Measurements from ENCODE around the gene TAT.
A peak's percentile ranks its signal among the peaks of the same experiment; 100 is the strongest.

The TAT gene

GRCh38 chr16:71610936-71611871 lies 34.3 kb upstream of the TAT start:
- H3K27ac ChIP-seq (ENCODE audit: low read length) = no peak overlapping the region
- no peaks in the 10 kb centered on the region for H3K79me2 ChIP-seq (ENCODE audit: low read length)
- H3K36me3 ChIP-seq (replicated peaks; ENCODE audit: insufficient read depth, low read length) = no peaks in the 10 kb centered on the region
- no peaks in the 10 kb centered on the region for H3K9me3 ChIP-seq (replicated peaks; ENCODE audit: insufficient read depth, low read length)
- H3K27me3 ChIP-seq (replicated peaks; ENCODE audit: insufficient read depth, low read length) = no peaks in the 10 kb centered on the region; the same call in 1 of the 2 replicates
- 0 out of 2 replicates have a peak, but pooled peaks cover 3% of the 10 kb centered on the region for H3F3A ChIP-seq (ENCODE audit: insufficient read depth, low read length)
- peak overlapping the region; percentile 62 for H3K4me2 ChIP-seq (ENCODE audit: low read depth, low read length)
- H2AFZ ChIP-seq (ENCODE audit: low read length) = peak overlapping the region; percentile 45
- TF ChIP-seq, protein P1, sequence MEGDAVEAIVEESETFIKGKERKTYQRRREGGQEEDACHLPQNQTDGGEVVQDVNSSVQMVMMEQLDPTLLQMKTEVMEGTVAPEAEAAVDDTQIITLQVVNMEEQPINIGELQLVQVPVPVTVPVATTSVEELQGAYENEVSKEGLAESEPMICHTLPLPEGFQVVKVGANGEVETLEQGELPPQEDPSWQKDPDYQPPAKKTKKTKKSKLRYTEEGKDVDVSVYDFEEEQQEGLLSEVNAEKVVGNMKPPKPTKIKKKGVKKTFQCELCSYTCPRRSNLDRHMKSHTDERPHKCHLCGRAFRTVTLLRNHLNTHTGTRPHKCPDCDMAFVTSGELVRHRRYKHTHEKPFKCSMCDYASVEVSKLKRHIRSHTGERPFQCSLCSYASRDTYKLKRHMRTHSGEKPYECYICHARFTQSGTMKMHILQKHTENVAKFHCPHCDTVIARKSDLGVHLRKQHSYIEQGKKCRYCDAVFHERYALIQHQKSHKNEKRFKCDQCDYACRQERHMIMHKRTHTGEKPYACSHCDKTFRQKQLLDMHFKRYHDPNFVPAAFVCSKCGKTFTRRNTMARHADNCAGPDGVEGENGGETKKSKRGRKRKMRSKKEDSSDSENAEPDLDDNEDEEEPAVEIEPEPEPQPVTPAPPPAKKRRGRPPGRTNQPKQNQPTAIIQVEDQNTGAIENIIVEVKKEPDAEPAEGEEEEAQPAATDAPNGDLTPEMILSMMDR (IDR thresholded peaks at IDR 0.05; ENCODE audit: low read length) = peak; percentile 84
- TF ChIP-seq EZH2phosphoT487 (IDR thresholded peaks at IDR 0.05; ENCODE audit: low read length) = no peak
- TF ChIP-seq EZH2 (optimal IDR thresholded peaks at IDR 0.05; ENCODE audit: low read depth, low read length) = no peak
- H3K9ac ChIP-seq (ENCODE audit: low read length) = no peak overlapping the region
- H3K4me1 ChIP-seq (ENCODE audit: low read length) = no peaks in the 10 kb centered on the region
- peak; percentile 71 for DNase-seq
- no peaks in the 10 kb centered on the region for H4K20me1 ChIP-seq (ENCODE audit: insufficient read depth, low read length)
- H3K4me3 ChIP-seq (ENCODE audit: low read length) = peak overlapping the region; percentile 29; the same call in 1 of the 2 replicates
- no peaks in the 10 kb centered on the region for H3K9me2 ChIP-seq (replicated peaks; ENCODE audit: insufficient read depth, low read length)

DNA sequence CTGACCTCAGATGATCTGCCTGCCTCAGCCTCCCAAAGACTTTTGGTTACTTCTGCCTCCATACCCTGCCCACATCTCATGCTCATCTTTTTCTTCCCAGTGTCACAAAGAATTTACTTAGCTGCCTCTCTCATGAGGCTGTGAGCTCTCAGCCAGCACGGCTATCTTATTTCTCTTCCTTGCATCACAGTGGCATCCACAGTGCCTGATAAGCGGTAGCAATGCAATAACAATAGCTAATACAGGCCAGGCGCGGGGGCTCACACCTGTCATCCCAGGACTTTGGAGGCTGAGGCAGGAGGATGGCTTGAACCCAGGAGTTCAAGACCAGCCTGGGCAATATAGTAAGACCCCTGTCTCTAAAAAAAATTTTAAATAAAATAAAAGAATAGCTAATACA lies 33.6 kb upstream of the TAT start:
- Histone ChIP-seq H3F3A (ENCODE audit: insufficient read depth, low read length) (0 out of 2 replicates have a peak, but pooled peaks cover 3% of the 10 kb centered on the region), H3K27ac (ENCODE audit: low read length) (no peak overlapping the region), H3K4me1 (ENCODE audit: low read length) (no peaks in the 10 kb centered on the region), H3K9me3 (replicated peaks; ENCODE audit: insufficient read depth, low read length) (no peaks in the 10 kb centered on the region), H3K36me3 (replicated peaks; ENCODE audit: insufficient read depth, low read length) (no peaks in the 10 kb centered on the region), H3K9me2 (replicated peaks; ENCODE audit: insufficient read depth, low read length) (no peaks in the 10 kb centered on the region), H4K20me1 (ENCODE audit: insufficient read depth, low read length) (no peaks in the 10 kb centered on the region), H3K9ac (ENCODE audit: low read length) (no peak overlapping the region), H3K4me2 (ENCODE audit: low read depth, low read length) (peak overlapping the region; percentile 62; the same call in 1 of the 2 replicates), H3K27me3 (replicated peaks; ENCODE audit: insufficient read depth, low read length) (no peaks in the 10 kb centered on the region; the same call in 1 of the 2 replicates), H3K79me2 (ENCODE audit: low read length) (no peaks in the 10 kb centered on the region), H3K4me3 (ENCODE audit: low read length) (no peak overlapping the region), H2AFZ (ENCODE audit: low read length) (no peak overlapping the region)
- TF ChIP-seq EZH2 (optimal IDR thresholded peaks at IDR 0.05; ENCODE audit: low read depth, low read length) (no peak), EZH2phosphoT487 (IDR thresholded peaks at IDR 0.05; ENCODE audit: low read length) (no peak)
- TF ChIP-seq, protein P1 (IDR thresholded peaks at IDR 0.05; ENCODE audit: low read length) = no peak
- DNase-seq = no peak

- no peaks in the 10 kb centered on the region; the same call in 1 of the 2 replicates for H3K27me3 ChIP-seq (replicated peaks; ENCODE audit: insufficient read depth, low read length)
Measured at GRCh38 chr16:71609066-71609465, 32.2 kb upstream of the TAT start.

More at GRCh38 chr16:71609066-71609465, 32.2 kb upstream of the TAT start:
- Histone ChIP-seq H4K20me1 (ENCODE audit: insufficient read depth, low read length) (no peaks in the 10 kb centered on the region), H3K79me2 (ENCODE audit: low read length) (no peaks in the 10 kb centered on the region), H3K4me2 (ENCODE audit: low read depth, low read length) (no peak overlapping the region), H3K36me3 (replicated peaks; ENCODE audit: insufficient read depth, low read length) (no peaks in the 10 kb centered on the region), H3K4me3 (ENCODE audit: low read length) (no peak overlapping the region), H3K4me1 (ENCODE audit: low read length) (no peaks in the 10 kb centered on the region), H3F3A (ENCODE audit: insufficient read depth, low read length) (0 out of 2 replicates have a peak, but pooled peaks cover 3% of the 10 kb centered on the region), H3K9ac (ENCODE audit: low read length) (no peak overlapping the region), H3K27ac (ENCODE audit: low read length) (no peak overlapping the region), H3K9me2 (replicated peaks; ENCODE audit: insufficient read depth, low read length) (no peaks in the 10 kb centered on the region), H3K9me3 (replicated peaks; ENCODE audit: insufficient read depth, low read length) (no peaks in the 10 kb centered on the region), H2AFZ (ENCODE audit: low read length) (no peak overlapping the region)
- DNase-seq = no peak
- no peak for TF ChIP-seq EZH2 (optimal IDR thresholded peaks at IDR 0.05; ENCODE audit: low read depth, low read length)
- TF ChIP-seq EZH2phosphoT487 (IDR thresholded peaks at IDR 0.05; ENCODE audit: low read length) = no peak
- TF ChIP-seq, protein P1 (IDR thresholded peaks at IDR 0.05; ENCODE audit: low read length) = no peak

Data from MM.1S (cell line).